8988T (cell line): Measurements from ENCODE around the gene NT5DC1.

Experiments
- DNase-seq: peaks from one replicate; pipeline ENCODE4 v3.0.0; 2011

Gene NT5DC1

GRCh38 chr6:116201538-116201937, 100.9 kb downstream of the NT5DC1 start:
- no peak for DNase-seq

- DNase-seq = no peak
Measured at GRCh38 chr6:116205281-116205680, 104.6 kb downstream of the NT5DC1 start.

DNA sequence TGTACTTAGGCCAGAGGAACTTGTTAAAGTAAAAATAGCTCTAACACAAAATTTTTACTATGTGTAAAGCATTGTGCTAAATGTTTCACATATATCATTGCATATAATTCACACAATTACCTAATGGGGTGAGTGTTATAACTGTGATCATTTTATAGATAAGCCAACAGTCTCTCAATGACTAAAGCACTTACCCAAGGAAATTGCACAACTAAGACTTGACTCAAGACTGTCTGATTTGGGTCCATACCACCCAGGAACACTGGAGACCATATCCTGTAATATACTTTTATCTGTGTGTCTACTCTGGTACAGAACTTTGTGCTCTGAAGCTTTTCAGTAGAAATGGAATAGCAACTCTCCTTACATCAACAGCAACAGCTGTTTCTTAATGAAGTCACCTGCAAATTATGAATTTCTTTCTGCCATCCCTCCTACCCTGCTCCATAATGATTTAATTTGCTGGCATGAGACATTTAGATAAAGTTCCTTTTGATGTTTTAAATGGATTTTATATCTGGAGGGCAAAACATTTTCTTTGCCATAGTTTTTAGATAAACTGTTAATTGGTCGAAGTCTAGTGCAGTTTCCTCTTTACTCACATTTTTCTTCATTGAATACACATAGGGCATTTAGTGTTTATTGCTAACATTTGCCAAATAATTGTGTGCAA, 105.7 kb downstream of the NT5DC1 start:
- no peak for DNase-seq

DNA sequence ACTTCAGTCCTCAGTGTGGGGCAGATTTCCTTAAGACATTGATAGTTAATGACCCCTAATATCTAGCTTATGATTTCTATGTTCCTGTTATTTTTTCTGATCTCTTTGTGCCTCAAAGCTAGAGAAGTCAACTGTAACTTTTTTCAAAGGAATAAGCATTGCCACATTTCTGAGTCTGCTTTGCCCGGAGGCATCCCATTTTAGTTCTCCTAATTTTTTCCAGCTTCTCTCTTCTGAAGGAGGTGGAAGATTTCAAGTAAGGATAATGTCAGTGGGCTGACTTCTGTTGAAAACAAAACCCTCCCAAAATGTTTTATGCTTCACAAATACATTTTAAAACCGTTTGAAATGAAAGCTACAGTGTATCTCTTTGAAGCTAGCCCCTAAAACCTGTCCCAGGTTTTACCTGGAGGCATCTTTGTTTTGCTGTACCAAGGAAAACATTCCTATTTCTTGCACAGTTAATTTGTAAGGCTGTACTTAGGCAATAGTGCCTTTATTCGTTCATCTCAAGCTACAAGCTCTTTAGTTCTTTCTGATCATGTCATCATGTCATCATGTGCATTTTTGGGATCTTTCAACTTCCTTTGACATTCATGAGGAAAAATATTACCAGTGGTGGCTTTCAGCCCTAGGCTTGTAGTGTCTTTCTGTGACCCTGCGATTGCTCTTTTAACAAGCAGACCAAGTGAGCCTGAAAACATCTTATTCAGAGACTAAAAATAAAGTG, 107.6 kb downstream of the NT5DC1 start:
- DNase-seq = no peak

GRCh38 chr6:116210316-116210715, 109.7 kb downstream of the NT5DC1 start:
- DNase-seq = no peak

DNA sequence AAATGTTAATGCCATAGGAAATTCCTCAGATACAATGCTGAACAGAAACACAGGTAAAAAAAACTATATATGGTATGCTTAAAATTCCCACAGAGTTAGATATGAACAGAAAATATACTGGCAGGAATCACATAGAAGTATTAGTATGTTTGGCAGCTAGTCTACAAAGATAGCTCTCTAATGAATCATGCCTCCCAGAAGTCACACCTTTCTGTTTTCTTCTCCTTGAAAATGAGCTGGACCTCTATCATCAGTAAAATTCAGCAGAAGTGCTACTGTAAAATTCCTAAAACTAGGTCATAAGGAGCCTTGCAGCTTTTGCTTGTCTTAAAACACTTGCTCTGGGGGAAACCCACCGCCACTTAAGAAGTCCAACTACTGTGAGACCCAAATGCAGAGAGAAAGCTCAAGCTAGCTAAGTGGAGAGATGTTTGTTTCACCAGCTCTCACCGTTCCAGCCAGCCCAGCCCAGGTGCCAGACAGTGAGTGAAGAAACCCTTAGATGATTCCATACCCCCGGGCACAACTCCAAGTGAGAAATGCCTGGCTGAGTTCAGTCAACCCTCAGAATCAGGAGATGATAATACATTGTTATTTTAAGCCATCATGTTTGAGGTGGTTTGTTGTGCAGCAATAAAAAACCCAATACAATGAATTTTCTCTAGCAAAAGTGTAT, 110.2 kb downstream of the NT5DC1 start:
- no peak for DNase-seq

GRCh38 chr6:116214681-116215080, 114.0 kb downstream of the NT5DC1 start:
- no peak for DNase-seq

- DNase-seq = no peak
Measured at GRCh38 chr6:116215414-116215813, 114.8 kb downstream of the NT5DC1 start.

DNA sequence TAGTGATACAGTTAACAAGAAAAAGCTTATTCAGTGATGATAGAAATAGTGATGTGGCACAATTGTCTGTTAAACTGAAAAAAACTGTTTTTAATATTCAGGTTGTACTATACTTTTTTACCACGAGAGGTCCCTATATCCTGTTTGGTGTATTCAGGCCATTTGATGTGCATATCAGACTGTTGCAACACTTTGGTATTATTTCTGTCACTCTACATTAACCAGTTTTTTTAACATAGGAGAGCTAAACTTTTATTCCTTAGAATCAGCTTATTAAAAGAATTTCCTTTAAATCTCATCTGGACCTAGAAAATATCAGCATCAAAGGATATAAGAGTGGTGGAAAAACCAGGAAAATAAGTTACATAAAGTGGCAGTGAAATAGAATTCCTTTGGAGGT, 116.4 kb downstream of the NT5DC1 start:
- no peak for DNase-seq

- no peak for DNase-seq
Measured at GRCh38 chr6:116218172-116218633, 117.5 kb downstream of the NT5DC1 start.

DNA sequence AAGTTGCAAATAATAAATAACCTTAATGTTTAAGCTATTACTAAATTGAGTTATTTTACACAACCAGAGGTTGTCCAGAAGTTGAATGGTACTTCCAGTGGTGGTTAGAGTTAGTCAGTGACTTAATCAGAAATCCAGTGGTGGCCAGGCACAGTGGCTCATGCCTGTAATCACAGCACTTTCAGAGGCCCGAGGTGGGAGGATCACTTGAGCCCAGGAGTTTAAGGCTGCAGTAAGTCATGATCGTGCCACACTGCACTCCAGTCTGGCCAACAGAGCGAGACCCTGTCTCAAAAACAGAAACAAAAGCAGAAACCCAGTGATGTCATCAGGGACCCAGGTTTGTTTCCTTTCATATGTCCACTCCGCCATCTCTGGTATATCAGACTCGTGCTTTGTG, 118.2 kb downstream of the NT5DC1 start:
- DNase-seq = no peak

GRCh38 chr6:116221067-116221466, 120.4 kb downstream of the NT5DC1 start:
- DNase-seq = no peak

DNA sequence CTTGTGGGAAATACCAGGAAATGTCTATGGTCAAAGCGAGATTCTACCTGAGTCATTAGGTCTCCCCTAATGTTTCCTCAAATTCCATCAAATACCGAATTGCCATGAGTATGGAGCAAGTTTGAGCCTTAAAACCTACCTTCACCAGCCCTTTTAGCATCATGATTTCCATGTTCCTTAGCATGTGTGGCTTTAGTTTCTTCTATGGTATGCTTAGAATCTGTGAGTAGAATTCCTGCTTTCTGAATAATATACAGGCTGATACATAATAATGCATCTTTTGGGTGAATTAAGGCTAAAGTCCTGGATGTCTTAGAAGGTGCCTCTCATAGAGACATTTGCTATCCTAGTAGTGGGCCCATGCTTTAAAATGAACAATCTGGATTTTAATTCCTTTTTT, 121.3 kb downstream of the NT5DC1 start:
- DNase-seq = no peak

GRCh38 chr6:116223355-116223754, 122.7 kb downstream of the NT5DC1 start:
- no peak for DNase-seq

DNA sequence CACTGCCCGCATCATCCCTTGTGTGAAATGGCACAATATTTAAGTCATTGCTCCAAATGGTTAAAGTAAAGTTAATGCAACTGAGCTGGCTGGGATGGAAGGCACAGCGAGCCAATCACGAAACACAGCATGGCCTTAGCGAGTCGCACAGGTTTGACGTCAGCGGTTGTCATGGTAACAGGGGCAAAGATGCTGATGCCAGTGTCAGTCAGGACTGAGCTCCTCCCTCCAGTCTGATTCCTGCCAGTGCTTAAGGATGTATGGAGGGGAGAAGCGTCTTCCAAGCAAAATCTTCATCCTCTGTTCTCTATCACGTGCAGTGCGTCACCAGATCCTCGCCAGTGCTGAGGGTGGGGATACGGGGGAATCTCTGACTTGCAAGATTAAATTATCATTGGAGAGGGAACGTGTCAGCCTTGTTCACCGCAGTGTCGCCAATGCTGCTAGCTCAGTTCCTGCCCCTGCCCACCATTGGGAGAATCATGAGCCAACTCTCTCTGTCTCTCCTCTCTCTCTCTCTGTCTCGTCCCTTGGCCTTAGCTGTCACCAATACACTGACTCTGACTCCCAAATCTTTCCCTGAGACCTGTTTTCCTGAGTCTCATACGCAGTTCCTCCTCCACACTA, 128.7 kb downstream of the NT5DC1 start:
- no peak for DNase-seq

GRCh38 chr6:116234689-116235088, 134.0 kb downstream of the NT5DC1 start:
- DNase-seq = no peak

GRCh38 chr6:116238083-116238482, 137.4 kb downstream of the NT5DC1 start:
- no peak for DNase-seq

DNA sequence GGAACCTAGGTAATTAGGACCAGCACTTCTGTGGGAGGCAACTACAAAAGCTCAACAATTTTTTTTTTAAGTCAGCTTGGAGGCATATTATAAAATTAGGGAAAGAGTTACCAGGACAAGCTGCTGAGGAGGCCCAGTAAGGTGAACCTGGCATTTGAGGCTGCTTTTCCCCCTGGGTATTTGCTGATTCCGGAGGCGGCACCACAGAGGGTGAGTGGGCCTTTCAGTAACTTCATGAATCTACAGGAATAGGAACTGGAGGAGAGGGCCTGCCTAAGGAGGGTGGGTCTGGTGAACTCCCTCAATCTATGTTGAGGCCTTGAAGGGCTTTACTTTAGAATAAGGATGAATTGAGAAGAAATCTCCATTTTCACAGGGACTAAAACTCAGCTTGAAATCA, 138.6 kb downstream of the NT5DC1 start:
- no peak for DNase-seq

DNA sequence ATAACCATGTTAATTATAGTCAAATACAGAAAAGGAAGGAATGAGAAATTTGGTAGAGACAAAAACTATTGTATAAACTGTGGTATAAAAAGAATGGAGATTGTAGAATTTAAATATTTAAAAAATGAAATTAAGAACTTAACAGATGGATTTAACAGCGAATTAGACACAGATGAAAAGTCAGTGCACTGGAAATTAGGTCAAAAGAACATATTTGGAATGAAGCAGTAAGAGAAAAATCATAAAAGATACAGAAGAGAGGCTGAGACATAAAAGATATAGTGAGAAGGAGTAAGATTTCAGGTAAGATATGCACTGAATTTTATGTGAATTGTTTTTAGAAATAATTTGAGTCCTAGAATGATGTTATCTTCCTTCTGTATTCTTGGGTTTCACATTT, 139.2 kb downstream of the NT5DC1 start:
- DNase-seq = no peak

DNA sequence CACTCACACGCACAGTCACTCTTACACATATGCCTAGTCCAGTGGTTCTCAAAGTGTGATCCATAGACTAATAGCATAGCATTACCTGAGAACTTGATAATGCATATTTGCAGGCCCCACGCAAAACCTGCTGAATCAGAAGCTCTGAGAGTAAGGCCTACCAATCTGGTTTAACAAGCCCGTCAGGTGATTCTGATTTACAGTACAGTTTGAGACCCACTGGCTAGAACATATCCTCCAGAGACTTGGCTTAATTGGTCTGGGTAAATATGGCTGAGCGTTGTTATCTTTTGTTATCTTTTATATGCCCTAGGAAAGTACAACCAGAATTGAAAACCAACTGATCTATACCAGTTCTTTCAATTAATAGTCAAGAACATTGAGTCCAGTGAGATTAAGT, 143.6 kb downstream of the NT5DC1 start:
- DNase-seq = no peak

DNA sequence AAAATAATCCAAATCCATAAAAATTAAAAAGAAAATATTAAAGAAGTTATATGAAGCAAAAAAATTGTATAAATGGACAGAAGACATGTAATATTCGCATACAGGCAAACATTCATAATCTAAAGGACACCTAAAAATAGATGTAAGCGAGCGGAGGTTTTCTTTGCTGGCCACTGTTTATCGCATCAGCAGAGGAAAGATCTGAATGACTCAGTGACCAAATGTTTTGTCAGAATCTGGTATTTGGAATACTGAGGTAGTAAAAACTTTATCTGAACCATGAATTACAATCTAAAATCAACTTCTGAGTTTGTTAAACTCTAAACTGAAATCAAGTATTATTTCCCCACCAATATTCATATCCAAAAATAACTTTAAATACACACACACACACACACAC, 145.4 kb downstream of the NT5DC1 start:
- no peak for DNase-seq

DNA sequence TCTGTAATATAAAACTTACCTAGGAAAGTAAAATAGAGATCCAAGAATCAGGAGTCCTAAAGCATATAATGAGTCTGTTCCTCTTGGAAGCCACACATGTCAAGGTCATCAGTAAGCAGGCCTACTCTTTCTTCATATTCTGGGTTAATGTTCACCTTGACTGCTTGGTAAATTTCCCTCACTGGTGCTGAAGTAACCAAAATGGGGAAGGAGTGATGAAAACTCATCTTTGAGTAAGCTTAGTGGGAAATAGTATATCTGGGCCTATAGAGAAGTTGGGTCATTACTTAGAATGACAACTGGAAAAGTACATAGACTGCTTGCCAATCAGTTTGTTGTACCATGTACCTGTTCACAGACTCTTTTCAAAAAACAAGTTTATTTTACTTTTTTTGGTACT, 146.6 kb downstream of the NT5DC1 start:
- DNase-seq = no peak

GRCh38 chr6:116248577-116248976, 147.9 kb downstream of the NT5DC1 start:
- DNase-seq = no peak
